Stimulated activated CD8-positive, alpha-beta memory T cell treated with anti-CD3 and anti-CD28 coated beads, Interleukin-7, amount 100 ng/mL, for 24 hours (primary cell): ENCODE data around the gene TBC1D22A.
"Not testable (repeated sequence)": the region's sequence is repeated elsewhere in the genome, so short reads cannot be mapped to it uniquely, and the experiment has no call there.

Source experiments
- DNase-seq: peaks from one replicate; pipeline ENCODE4 v3.0.0-alpha.2; 2020; ENCODE audit warnings: low read depth

Gene TBC1D22A

GRCh38 chr22:47046411-47047065, 284.1 kb downstream of the TBC1D22A start:
- DNase-seq = no peak

- no peak for DNase-seq
These were observed 285.1 kb downstream of the TBC1D22A start for GRCh38 chr22:47047321-47048122.

- DNase-seq = no peak
These were observed 285.9 kb downstream of the TBC1D22A start for GRCh38 chr22:47048123-47049077.

GRCh38 chr22:47049078-47049624, 286.7 kb downstream of the TBC1D22A start:
- no peak for DNase-seq

GRCh38 chr22:47049736-47050400, 287.4 kb downstream of the TBC1D22A start:
- not testable (repeated sequence) for DNase-seq

- no peak for DNase-seq
These were observed 288.1 kb downstream of the TBC1D22A start for GRCh38 chr22:47050401-47051051.

- no peak for DNase-seq
These were observed 289.1 kb downstream of the TBC1D22A start for GRCh38 chr22:47051441-47052071.

- no peak for DNase-seq
These were observed 290.0 kb downstream of the TBC1D22A start for GRCh38 chr22:47052236-47053012.

GRCh38 chr22:47053013-47053725, 290.7 kb downstream of the TBC1D22A start:
- DNase-seq = no peak

GRCh38 chr22:47053726-47054141, 291.3 kb downstream of the TBC1D22A start:
- no peak for DNase-seq

- DNase-seq = no peak
These were observed 292.0 kb downstream of the TBC1D22A start for GRCh38 chr22:47054231-47055072.

- DNase-seq = no peak
These were observed 292.6 kb downstream of the TBC1D22A start for GRCh38 chr22:47055073-47055355.

GRCh38 chr22:47055461-47055860, 293.0 kb downstream of the TBC1D22A start:
- no peak for DNase-seq

GRCh38 chr22:47055921-47056320, 293.5 kb downstream of the TBC1D22A start:
- no peak for DNase-seq

- DNase-seq = no peak
These were observed 293.9 kb downstream of the TBC1D22A start for GRCh38 chr22:47056361-47056760.

- DNase-seq = no peak
These were observed 294.5 kb downstream of the TBC1D22A start for GRCh38 chr22:47056776-47057470.

- no peak for DNase-seq
These were observed 295.6 kb downstream of the TBC1D22A start for GRCh38 chr22:47057916-47058585.
